GM23248 (cell line): ENCODE results near the gene CUX1. TPM values are rescaled to one million over a fixed set of nuclear protein-coding genes. Genes with fewer than 3 reads are reported as not detected.
A peak's percentile ranks its signal among the peaks of the same experiment; 100 is the strongest.

Source experiments
- DNase-seq: peaks from one replicate; pipeline ENCODE4 v3.0.0-alpha.2; 2015
- H2AFZ ChIP-seq: fragments of 200-600 bp; sonication (generic); 2 replicates; pipeline ENCODE4 v1.6.1; 2016; ENCODE audit warnings: antibody characterized with exemption
- H3F3A ChIP-seq: fragments of 200-600 bp; sonication (generic); 2 replicates; pipeline ENCODE4 v1.6.1; 2016; ENCODE audit warnings: mild to moderate bottlenecking, antibody characterized with exemption, mixed run types; ENCODE audit not compliant: insufficient read depth
- H3K27ac ChIP-seq: fragments of 200-600 bp; sonication (generic); 2 replicates; pipeline ENCODE4 v1.5.1; 2016; ENCODE audit warnings: mild to moderate bottlenecking
- H3K27me3 ChIP-seq: fragments of 200-600 bp; sonication (generic); replicated peaks from 2 replicates; pipeline ENCODE4 v1.6.1; 2016; ENCODE audit warnings: mild to moderate bottlenecking; ENCODE audit not compliant: insufficient read depth
- H3K36me3 ChIP-seq: fragments of 200-600 bp; sonication (generic); 2 replicates; pipeline ENCODE4 v1.6.1; 2016; ENCODE audit warnings: low read depth, mild to moderate bottlenecking
- H3K4me1 ChIP-seq: fragments of 200-600 bp; sonication (generic); 2 replicates; pipeline ENCODE4 v1.6.1; 2016; ENCODE audit warnings: mild to moderate bottlenecking; ENCODE audit not compliant: insufficient read depth
- H3K4me2 ChIP-seq: fragments of 200-600 bp; sonication (generic); one replicate; pipeline ENCODE4 v1.6.1; 2016; ENCODE audit warnings: mild to moderate bottlenecking; ENCODE audit not compliant: unreplicated experiment
- H3K4me3 ChIP-seq: fragments of 200-600 bp; sonication (generic); 2 replicates; pipeline ENCODE4 v1.5.1; 2016; ENCODE audit warnings: mild to moderate bottlenecking
- H3K79me2 ChIP-seq: fragments of 200-600 bp; sonication (generic); 2 replicates; pipeline ENCODE4 v1.6.1; 2016; ENCODE audit warnings: mild to moderate bottlenecking; ENCODE audit not compliant: insufficient read depth
- H3K9ac ChIP-seq: fragments of 200-600 bp; sonication (generic); 2 replicates; pipeline ENCODE4 v1.6.1; 2016; ENCODE audit warnings: mild to moderate bottlenecking
- H3K9me2 ChIP-seq: fragments of 200-600 bp; sonication (generic); 2 replicates; pipeline ENCODE4 v1.6.1; 2016; ENCODE audit warnings: mixed run types, mild to moderate bottlenecking, moderate library complexity; ENCODE audit not compliant: insufficient read depth
- H3K9me3 ChIP-seq: fragments of 200-600 bp; sonication (generic); one replicate; pipeline ENCODE4 v1.6.1; 2017; ENCODE audit warnings: low read depth
- H4K20me1 ChIP-seq: fragments of 200-600 bp; sonication (generic); 2 replicates; pipeline ENCODE4 v1.6.0; 2016; ENCODE audit not compliant: insufficient read depth
- EZH2 ChIP-seq: fragments of 200-600 bp; sonication (generic); IDR thresholded peaks from 2 replicates; pipeline ENCODE4 v1.6.1; 2018; ENCODE audit warnings: antibody characterized with exemption, mild to moderate bottlenecking; ENCODE audit not compliant: insufficient read depth, poor library complexity, severe bottlenecking
- EZH2phosphoT487 ChIP-seq: fragments of 200-600 bp; sonication (generic); IDR thresholded peaks from 2 replicates; pipeline ENCODE4 v1.6.1; 2018; ENCODE audit warnings: antibody characterized with exemption, moderate library complexity, mild to moderate bottlenecking, low read depth; ENCODE audit not compliant: insufficient read depth
- WGBS, 2 experiments: methylation state at CpG; one replicate each; pipeline ENCODE4 v1.1.6; 2015 to 2017; ENCODE audit warnings: low lambda C conversion rate in 2 of 2, low coverage in 1 of 2; ENCODE audit errors: missing lambda C conversion rate in 2 of 2; 5-methylcytosine and 5-hydroxymethylcytosine counted together
- in situ Hi-C: fragments of 300-500 bp; cut with MboI; formaldehyde crosslinking; loops from 2 replicates; pipeline ENCODE4 v1.15.0; 2020
- polyA plus RNA-seq: library from polyadenylated mRNA; unstranded; fragments of >200 nt; fragmentation: Nextera tagmentation; extraction: Ambion mirVana; gene quantifications from 2 replicates; pipeline ENCODE4 v1.2.1, GENCODE V29; 2016
- total RNA-seq: library from RNA; depleted of rRNA; stranded (reverse); fragments of >200 nt; shearing (Covaris generic); gene quantifications from 2 replicates; pipeline ENCODE4 v1.2.3, GENCODE V29; 2014

The CUX1 gene
- total and polyA plus RNA-seq, 2 experiments from 2014 or later = 30.2 to 34.9 TPM

DNA sequence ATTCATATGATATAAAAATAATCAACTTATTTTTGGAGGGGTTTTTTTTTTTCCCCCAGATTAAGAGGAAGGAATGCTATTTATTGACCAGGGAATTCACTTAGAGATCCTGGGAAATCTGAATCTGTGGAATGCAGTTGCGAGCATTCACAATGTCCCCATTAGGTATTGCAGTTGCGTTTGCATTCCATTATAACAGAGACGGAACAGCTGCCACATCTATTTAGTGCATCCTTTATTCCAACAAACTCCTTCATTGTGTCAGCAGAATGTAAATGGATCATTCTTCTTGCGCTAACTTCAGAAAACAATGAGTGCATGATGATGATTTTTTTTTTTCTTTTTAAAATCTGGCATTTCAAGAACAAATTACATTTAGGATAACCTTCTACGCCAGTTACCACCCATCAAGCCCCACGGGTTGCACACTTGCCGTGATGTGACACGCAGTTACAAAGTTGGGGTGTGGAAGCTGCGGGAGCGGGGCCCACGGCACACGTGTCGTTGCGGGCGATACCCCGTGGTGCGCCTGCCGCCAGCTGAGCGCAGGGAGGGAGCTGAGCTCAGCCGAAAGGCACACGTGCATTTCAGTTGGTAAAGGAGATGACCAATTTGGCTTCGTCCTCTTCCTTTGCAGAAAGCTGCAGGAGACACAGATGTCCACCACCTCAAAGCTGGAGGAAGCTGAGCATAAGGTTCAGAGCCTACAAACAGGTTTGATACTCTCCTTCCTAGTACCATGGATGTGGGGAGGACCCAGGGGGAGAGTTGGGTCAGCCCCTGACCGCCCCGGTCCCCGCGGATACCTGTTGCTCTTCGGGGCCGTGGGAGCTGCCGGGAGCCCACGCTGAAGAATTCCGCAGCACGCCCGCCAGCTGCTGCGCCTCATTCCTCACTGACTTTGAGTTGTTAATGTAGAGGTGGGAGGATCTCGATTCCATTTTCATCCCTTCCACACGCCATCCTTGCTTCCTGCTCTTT lies 293.9 kb downstream of the CUX1 start:
- Histone ChIP-seq H3K4me1 (no peaks in the 10 kb centered on the region), H3K36me3 (peaks cover 3% of the 10 kb centered on the region; the same call in 1 of the 2 replicates), H3K27ac (no peak overlapping the region), H3K9me3 (no peaks in the 10 kb centered on the region), H3F3A (no peaks in the 10 kb centered on the region), H3K9ac (no peak overlapping the region), H3K4me3 (no peak overlapping the region), H3K4me2 (no peak overlapping the region), H3K79me2 (no peaks in the 10 kb centered on the region), H3K9me2 (no peaks in the 10 kb centered on the region), H2AFZ (no peak overlapping the region), H4K20me1 (no peaks in the 10 kb centered on the region), H3K27me3 (no peaks in the 10 kb centered on the region)
- TF ChIP-seq EZH2 = no peak
- TF ChIP-seq EZH2phosphoT487 = no peak
- DNase-seq = no peak
- in situ Hi-C loops = no loop called here
- 96 to 97% methylated on average over 36 of the region's 36 CpGs for WGBS, 2 experiments

- Histone ChIP-seq H3K27ac (no peak overlapping the region), H3K36me3 (peaks cover 3% of the 10 kb centered on the region; the same call in 1 of the 2 replicates), H3K4me2 (no peak overlapping the region), H3K9me2 (no peaks in the 10 kb centered on the region), H2AFZ (no peak overlapping the region), H3K4me1 (peaks cover 11% of the 10 kb centered on the region), H3K27me3 (no peaks in the 10 kb centered on the region), H3K9me3 (no peaks in the 10 kb centered on the region), H3K79me2 (no peaks in the 10 kb centered on the region), H4K20me1 (no peaks in the 10 kb centered on the region), H3F3A (peaks cover 4% of the 10 kb centered on the region; the same call in 1 of the 2 replicates), H3K4me3 (no peak overlapping the region), H3K9ac (no peak overlapping the region)
- 84 to 85% methylated on average over 7 of the region's 7 CpGs for WGBS, 2 experiments
- no peak for TF ChIP-seq EZH2
- TF ChIP-seq EZH2phosphoT487 = no peak
- DNase-seq = no peak
- in situ Hi-C loops = no loop called here
Measured at GRCh38 chr7:102115181-102115580, 297.8 kb downstream of the CUX1 start.

DNA sequence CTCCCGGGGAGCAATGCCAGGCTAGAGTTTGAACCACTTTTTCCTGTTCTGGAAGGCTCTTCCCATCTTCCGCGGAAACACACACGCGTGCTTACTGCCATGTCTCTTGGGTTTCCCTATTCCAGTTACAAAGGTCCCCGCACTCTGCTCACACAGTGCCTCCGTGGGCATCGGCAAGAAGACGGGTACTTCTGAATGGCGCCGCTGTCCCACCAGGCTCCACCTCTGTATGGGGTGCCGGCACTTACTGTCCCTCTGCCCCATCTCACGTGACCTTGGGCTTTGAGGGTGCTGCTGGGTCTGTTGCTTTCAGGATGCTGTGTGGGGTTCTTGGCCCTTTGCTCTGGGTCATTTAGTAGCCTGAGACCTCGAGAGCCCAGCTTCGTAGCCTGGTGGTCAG lies 298.5 kb downstream of the CUX1 start:
- in situ Hi-C loops = no loop called here
- H4K20me1 ChIP-seq = no peaks in the 10 kb centered on the region
- no peaks in the 10 kb centered on the region for H3K9me2 ChIP-seq
- no peak overlapping the region for H3K9ac ChIP-seq
- no peak for TF ChIP-seq EZH2
- H3K9me3 ChIP-seq = no peaks in the 10 kb centered on the region
- H3K4me2 ChIP-seq = no peak overlapping the region
- peaks cover 3% of the 10 kb centered on the region; the same call in 1 of the 2 replicates for H3K36me3 ChIP-seq
- peaks cover 4% of the 10 kb centered on the region; the same call in 1 of the 2 replicates for H3F3A ChIP-seq
- DNase-seq = no peak
- H3K79me2 ChIP-seq = no peaks in the 10 kb centered on the region
- no peaks in the 10 kb centered on the region for H3K27me3 ChIP-seq
- H3K27ac ChIP-seq = no peak overlapping the region
- no peak overlapping the region for H2AFZ ChIP-seq
- 89 to 97% methylated on average over 14 to 15 of the region's 15 CpGs for WGBS, 2 experiments
- H3K4me1 ChIP-seq = peaks cover 11% of the 10 kb centered on the region
- H3K4me3 ChIP-seq = no peak overlapping the region

DNA sequence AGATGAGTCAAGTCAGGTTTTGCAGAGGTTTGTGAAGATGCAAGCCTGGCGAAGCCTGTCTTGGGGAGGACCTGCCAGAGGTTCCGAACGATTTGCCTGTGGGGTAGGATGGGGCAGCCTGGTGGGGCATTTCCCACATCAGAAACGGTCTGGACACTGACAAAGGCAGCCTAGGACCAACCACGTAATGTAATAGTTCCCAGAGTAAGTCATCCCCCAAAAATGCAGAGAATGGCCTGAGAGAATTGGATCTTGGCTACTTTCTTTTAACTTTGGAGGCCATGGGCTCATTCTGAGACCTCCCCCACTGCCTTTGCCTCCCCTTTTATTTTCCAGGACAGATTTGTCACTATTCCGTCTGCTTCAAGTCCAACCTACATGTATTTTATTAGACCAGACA lies 300.3 kb downstream of the CUX1 start:
- no peaks in the 10 kb centered on the region for H3K9me2 ChIP-seq
- H3K9ac ChIP-seq = peak overlapping the region; percentile 33; the same call in 1 of the 2 replicates
- H3K27ac ChIP-seq = peak overlapping the region; percentile 54
- H3K4me1 ChIP-seq = peaks cover 25% of the 10 kb centered on the region
- H3K9me3 ChIP-seq = no peaks in the 10 kb centered on the region
- no peaks in the 10 kb centered on the region for H3K79me2 ChIP-seq
- 53 to 57% methylated on average over 6 of the region's 6 CpGs for WGBS, 2 experiments
- peak; percentile 74 for DNase-seq
- peaks cover 3% of the 10 kb centered on the region; the same call in 1 of the 2 replicates for H3K36me3 ChIP-seq
- H3K27me3 ChIP-seq = no peaks in the 10 kb centered on the region
- H3F3A ChIP-seq = peaks cover 4% of the 10 kb centered on the region; the same call in 1 of the 2 replicates
- no peak overlapping the region for H2AFZ ChIP-seq
- H3K4me2 ChIP-seq = no peak overlapping the region
- in situ Hi-C loops = no loop called here
- H3K4me3 ChIP-seq = no peak overlapping the region
- no peaks in the 10 kb centered on the region for H4K20me1 ChIP-seq
- no peak for TF ChIP-seq EZH2
- no peak for TF ChIP-seq EZH2phosphoT487
